ENCODE measurements around the gene NOG.

The NOG gene

GRCh38 chr17:56597495-56597990, 4.0 kb downstream of the NOG start:
- DNase-seq, result no peak

GRCh38 chr17:56598466-56598865, 5.0 kb downstream of the NOG start:
- no peak for DNase-seq

- no peak for DNase-seq
These were observed 5.6 kb downstream of the NOG start for GRCh38 chr17:56599088-56599487.

GRCh38 chr17:56599566-56599965, 6.1 kb downstream of the NOG start:
- no peak for DNase-seq

- DNase-seq, result no peak
These were observed 6.8 kb downstream of the NOG start for GRCh38 chr17:56600256-56600655.

GRCh38 chr17:56601591-56601990, 8.1 kb downstream of the NOG start:
- no peak for DNase-seq

GRCh38 chr17:56602292-56603130, 9.0 kb downstream of the NOG start:
- DNase-seq, result peak; percentile 74

GRCh38 chr17:56603486-56604238, 10.2 kb downstream of the NOG start:
- no peak for DNase-seq

- DNase-seq, result no peak
These were observed 11.3 kb downstream of the NOG start for GRCh38 chr17:56604691-56605290.

GRCh38 chr17:56608944-56609343, 15.4 kb downstream of the NOG start:
- no peak for DNase-seq

GRCh38 chr17:56610321-56610720, 16.8 kb downstream of the NOG start:
- no peak for DNase-seq

- DNase-seq, result no peak
These were observed 19.6 kb downstream of the NOG start for GRCh38 chr17:56613131-56613530.

GRCh38 chr17:56614522-56614921, 21.0 kb downstream of the NOG start:
- no peak for DNase-seq

GRCh38 chr17:56616239-56616638, 22.7 kb downstream of the NOG start:
- no peak for DNase-seq

- no peak for DNase-seq
These were observed 29.9 kb downstream of the NOG start for GRCh38 chr17:56623383-56623782.

- DNase-seq, result no peak
These were observed 30.8 kb downstream of the NOG start for GRCh38 chr17:56624309-56624708.

- DNase-seq, result no peak
These were observed 31.4 kb downstream of the NOG start for GRCh38 chr17:56624912-56625311.

GRCh38 chr17:56629531-56630075, 36.1 kb downstream of the NOG start:
- no peak for DNase-seq

GRCh38 chr17:56630202-56630601, 36.7 kb downstream of the NOG start:
- DNase-seq, result no peak

GRCh38 chr17:56633681-56634080, 40.2 kb downstream of the NOG start:
- DNase-seq, result no peak

GRCh38 chr17:56635641-56636040, 42.1 kb downstream of the NOG start:
- DNase-seq, result no peak

GRCh38 chr17:56636265-56636664, 42.8 kb downstream of the NOG start:
- no peak for DNase-seq

- no peak for DNase-seq
These were observed 43.8 kb downstream of the NOG start for GRCh38 chr17:56637254-56637653.

All from CD4-positive, alpha-beta T cell treated with Interleukin-15 for 1 hour (primary cell).